Measurements from ENCODE around the gene POU2F3. TPM values are rescaled to one million over a fixed set of nuclear protein-coding genes. Genes with fewer than 3 reads are reported as not detected.

The POU2F3 gene
- total and polyA plus RNA-seq, 2 of the 4 experiments (the other 2 are of a cell fraction) = under 0.01 to 0.09 TPM

DNA sequence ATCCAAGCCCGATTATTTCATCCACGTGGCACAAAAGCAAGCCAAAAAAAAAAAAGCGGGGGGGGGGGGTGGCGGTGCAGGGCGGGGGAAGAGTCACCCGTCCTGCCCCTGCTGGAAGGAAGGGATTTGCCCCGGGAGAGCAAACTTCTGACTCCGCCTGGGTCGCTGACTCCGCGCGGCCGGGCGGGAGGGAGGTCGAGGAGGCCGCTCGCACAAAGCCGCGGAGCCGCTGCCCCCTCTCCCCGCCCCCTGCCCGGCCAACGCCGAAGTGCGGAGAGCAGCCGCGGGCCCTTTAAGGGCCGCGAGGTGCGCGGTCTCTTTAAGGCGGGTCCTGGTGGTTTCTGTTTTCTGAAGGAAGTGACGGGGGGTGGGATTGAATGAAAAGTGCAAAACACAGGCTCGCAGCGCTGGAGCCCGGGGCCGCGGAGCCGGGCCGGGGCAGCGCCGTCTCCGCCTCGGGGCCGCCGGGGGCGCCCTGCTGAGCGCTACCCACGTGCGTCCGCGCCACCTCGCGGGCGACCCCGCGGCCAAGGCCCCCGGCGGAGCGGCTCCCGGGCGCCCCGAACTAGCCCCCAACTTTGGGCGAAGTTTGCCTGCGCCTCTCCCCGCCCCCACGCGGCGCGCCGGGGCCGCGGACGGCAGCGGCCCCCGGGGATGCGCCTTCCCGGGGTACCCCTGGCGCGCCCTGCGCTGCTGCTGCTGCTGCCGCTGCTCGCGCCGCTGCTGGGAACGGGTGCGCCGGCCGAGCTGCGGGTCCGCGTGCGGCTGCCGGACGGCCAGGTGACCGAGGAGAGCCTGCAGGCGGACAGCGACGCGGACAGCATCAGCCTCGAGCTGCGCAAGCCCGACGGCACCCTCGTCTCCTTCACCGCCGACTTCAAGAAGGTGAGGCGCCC lies 29.1 kb upstream of the POU2F3 start, which contains the start of gene OAF (continued):
- TF ChIP-seq RFX5 (IDR thresholded peaks at IDR 0.05; ENCODE audit: low read depth, low read length) = no peak

DNA sequence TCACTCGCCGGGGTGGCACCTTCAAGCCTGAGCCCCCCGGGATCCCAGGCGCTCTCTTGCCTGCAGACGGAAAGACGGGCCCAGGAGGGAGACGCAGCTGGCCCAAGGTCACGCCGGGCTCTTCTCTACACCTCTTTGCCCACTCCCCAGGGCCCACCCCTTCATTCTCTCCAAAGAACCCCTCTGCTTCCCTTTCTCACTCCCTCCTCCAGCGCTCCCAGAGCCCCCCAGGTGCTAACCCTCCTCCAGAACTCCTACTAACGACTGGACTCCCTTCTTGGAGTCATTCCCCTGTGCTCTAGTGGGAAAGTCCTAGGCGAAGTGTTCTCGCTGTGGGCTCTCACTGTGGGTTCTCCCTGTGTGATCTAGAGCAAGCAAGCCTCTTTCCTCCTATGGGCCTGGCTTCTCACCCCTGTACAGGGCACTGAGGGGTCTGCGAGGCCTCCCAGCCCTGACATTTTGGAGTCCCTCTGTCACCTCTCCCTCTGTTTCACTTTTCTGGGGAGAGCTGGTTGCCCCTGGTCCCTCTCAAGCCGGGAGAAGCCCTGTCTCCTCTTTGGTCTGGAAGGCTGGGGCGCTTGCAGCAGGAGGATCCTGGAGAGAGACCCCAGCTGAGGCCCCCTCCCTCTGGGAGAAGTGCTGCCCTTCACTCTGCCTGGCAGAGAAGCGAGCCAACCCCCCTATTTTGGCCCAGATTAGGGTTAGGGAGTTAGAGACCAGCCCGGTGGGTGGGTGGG lies 28.2 kb upstream of the POU2F3 start:
- H2BK5ac ChIP-seq (ENCODE audit: low read depth, low read length, poor library complexity, severe bottlenecking) = peak overlapping the region; percentile 21
- H3K4me3 ChIP-seq (ENCODE audit: insufficient read depth, low read depth, low read length) = peak overlapping the region; percentile 77
- H2BK15ac ChIP-seq (ENCODE audit: low read depth, low read length) = no peak overlapping the region
- DNase-seq (no peak), ATAC-seq (ENCODE audit: low read depth) (no peak)
- dilution Hi-C loops (cut with HindIII; ENCODE audit: low sequenced_read_pairs, unreplicated experiment) = no loop called here
- H2BK120ac ChIP-seq (ENCODE audit: low read depth, low read length) = no peak overlapping the region
- peak overlapping the region; percentile 86 for H3K14ac ChIP-seq (replicated peaks; ENCODE audit: low read depth, low read length)
- peak overlapping the region; percentile 65; the same call in 1 of the 2 replicates for H4K91ac ChIP-seq (ENCODE audit: insufficient read depth, low read depth, low read length)
- intact Hi-C loops (cut with micrococcal nuclease) = loop anchor here (5.0 kb wide), 2 partner anchors 39 to 484 kb away; partner anchors contain the start of gene NECTIN1
- peak overlapping the region; percentile 59 for H3K27ac ChIP-seq (ENCODE audit: insufficient read depth, low read length)
- H3K9ac ChIP-seq (ENCODE audit: low read depth, low read length) = peak overlapping the region; percentile 66
- H2AK9ac ChIP-seq (replicated peaks; ENCODE audit: low read depth, low read length, poor library complexity) = peak overlapping the region; percentile 18
- peaks cover 20 to 57% of the 10 kb centered on the region in 2 experiments for H3K79me1 ChIP-seq (ENCODE audit: low read depth in 1 of 2, low read length in 2 of 2)
- H3K9me3 ChIP-seq (ENCODE audit: control insufficient read depth, insufficient read depth, low read length) = no peaks in the 10 kb centered on the region
- peak overlapping the region; percentile 87 for H3K4me2 ChIP-seq (ENCODE audit: low read depth, low read length)
- no peak overlapping the region; the same call in 1 of the 2 replicates for H3K56ac ChIP-seq (ENCODE audit: extremely low read depth, insufficient read depth, low read length)
- no peak overlapping the region for H2BK20ac ChIP-seq (ENCODE audit: low read depth, low read length)
- no peak overlapping the region for H2AK5ac ChIP-seq (ENCODE audit: low read depth, low read length)
- peak overlapping the region in 1 of 2 experiments; percentile 17; a peak in 2 of 4 replicates for H4K8ac ChIP-seq (ENCODE audit: low read depth in 2 of 2, low read length in 2 of 2)
- POLR2A ChIA-PET (ENCODE audit: unreplicated experiment) = interaction anchor here (0.6 kb wide), 1 partner anchor 43 kb away, joined by 6 read pairs; no protein-coding TSS in a partner anchor
- peaks cover 4% of the 10 kb centered on the region; the same call in 1 of the 2 replicates for H4K20me1 ChIP-seq (ENCODE audit: insufficient read depth, low read length)
- H3K4ac ChIP-seq (ENCODE audit: low read depth, low read length) = peak overlapping the region; percentile 72
- no peaks in the 10 kb centered on the region for H3K27me3 ChIP-seq (ENCODE audit: control insufficient read depth, insufficient read depth, low read length)
- in situ Hi-C loops (cut with MboI; ENCODE audit: low sequenced_read_pairs) = no loop called here
- WGBS, 2 experiments (ENCODE audit: extremely low coverage in 2 of 2, insufficient read length in 1 of 2) = 0% methylated on average over 9 of the region's 18 CpGs; no CpG with 5 or more reads in 1 of the 2 experiments
- no peak overlapping the region for H4K5ac ChIP-seq (ENCODE audit: low read depth, low read length)
- H3K4me1 ChIP-seq (ENCODE audit: control insufficient read depth, insufficient read depth, low read length) = peaks cover 20% of the 10 kb centered on the region
- peaks cover 20% of the 10 kb centered on the region for H3K9me1 ChIP-seq (ENCODE audit: insufficient read depth, low read length)
- no peaks in the 10 kb centered on the region for H3K36me3 ChIP-seq (ENCODE audit: control insufficient read depth, insufficient read depth, low read length)
- peak overlapping the region; percentile 97 for H3K23ac ChIP-seq (ENCODE audit: low read depth, low read length)
- H2AFZ ChIP-seq (replicated peaks; ENCODE audit: low read length, poor library complexity) = peak overlapping the region; percentile 95
- no TSS peak for BruUV-seq (replicated peaks)
- CTCF ChIA-PET = interaction anchor here (0.9 kb wide), 1 partner anchor 31 kb away, joined by 3 read pairs; no protein-coding TSS in a partner anchor
- H3K18ac ChIP-seq (ENCODE audit: low read depth, low read length) = no peak overlapping the region
- TF ChIP-seq MXI1 (IDR thresholded peaks at IDR 0.05; ENCODE audit: borderline replicate concordance, low read depth, low read length) (no peak), RCOR1 (IDR thresholded peaks at IDR 0.05; ENCODE audit: insufficient replicate concordance, low read length) (no peak), NFE2L2 (IDR thresholded peaks at IDR 0.05; ENCODE audit: low read depth, low read length) (no peak), RAD21 (IDR thresholded peaks at IDR 0.05; ENCODE audit: low read length) (no peak), CEBPB (IDR thresholded peaks at IDR 0.05; ENCODE audit: low read depth, low read length) (no peak), BHLHE40 (IDR thresholded peaks at IDR 0.05; ENCODE audit: low read depth, low read length) (no peak), POLR2A (IDR thresholded peaks at IDR 0.05; ENCODE audit: low read depth, low read length) (no peak), CHD1 (IDR thresholded peaks at IDR 0.05; ENCODE audit: low read depth, low read length) (no peak), RFX5 (IDR thresholded peaks at IDR 0.05; ENCODE audit: low read depth, low read length) (no peak)
- TF ChIP-seq, protein P1, sequence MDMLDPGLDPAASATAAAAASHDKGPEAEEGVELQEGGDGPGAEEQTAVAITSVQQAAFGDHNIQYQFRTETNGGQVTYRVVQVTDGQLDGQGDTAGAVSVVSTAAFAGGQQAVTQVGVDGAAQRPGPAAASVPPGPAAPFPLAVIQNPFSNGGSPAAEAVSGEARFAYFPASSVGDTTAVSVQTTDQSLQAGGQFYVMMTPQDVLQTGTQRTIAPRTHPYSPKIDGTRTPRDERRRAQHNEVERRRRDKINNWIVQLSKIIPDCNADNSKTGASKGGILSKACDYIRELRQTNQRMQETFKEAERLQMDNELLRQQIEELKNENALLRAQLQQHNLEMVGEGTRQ (IDR thresholded peaks at IDR 0.05; ENCODE audit: low read depth, low read length) = no peak
- TF ChIP-seq, protein P2, sequence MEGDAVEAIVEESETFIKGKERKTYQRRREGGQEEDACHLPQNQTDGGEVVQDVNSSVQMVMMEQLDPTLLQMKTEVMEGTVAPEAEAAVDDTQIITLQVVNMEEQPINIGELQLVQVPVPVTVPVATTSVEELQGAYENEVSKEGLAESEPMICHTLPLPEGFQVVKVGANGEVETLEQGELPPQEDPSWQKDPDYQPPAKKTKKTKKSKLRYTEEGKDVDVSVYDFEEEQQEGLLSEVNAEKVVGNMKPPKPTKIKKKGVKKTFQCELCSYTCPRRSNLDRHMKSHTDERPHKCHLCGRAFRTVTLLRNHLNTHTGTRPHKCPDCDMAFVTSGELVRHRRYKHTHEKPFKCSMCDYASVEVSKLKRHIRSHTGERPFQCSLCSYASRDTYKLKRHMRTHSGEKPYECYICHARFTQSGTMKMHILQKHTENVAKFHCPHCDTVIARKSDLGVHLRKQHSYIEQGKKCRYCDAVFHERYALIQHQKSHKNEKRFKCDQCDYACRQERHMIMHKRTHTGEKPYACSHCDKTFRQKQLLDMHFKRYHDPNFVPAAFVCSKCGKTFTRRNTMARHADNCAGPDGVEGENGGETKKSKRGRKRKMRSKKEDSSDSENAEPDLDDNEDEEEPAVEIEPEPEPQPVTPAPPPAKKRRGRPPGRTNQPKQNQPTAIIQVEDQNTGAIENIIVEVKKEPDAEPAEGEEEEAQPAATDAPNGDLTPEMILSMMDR (conservative IDR thresholded peaks at IDR 0.05; ENCODE audit: low read depth, low read length) = no peak
